ENCODE measurements around the gene NIPBL. TPM values are rescaled to one million over a fixed set of nuclear protein-coding genes. Genes with fewer than 3 reads are reported as not detected.

Gene NIPBL
- total and polyA plus RNA-seq, 10 of the 15 experiments (the other 5 are each of a cell fraction or from before 2014, with no cell fraction given) = 10.4 to 50.4 (median 20.2) TPM

DNA sequence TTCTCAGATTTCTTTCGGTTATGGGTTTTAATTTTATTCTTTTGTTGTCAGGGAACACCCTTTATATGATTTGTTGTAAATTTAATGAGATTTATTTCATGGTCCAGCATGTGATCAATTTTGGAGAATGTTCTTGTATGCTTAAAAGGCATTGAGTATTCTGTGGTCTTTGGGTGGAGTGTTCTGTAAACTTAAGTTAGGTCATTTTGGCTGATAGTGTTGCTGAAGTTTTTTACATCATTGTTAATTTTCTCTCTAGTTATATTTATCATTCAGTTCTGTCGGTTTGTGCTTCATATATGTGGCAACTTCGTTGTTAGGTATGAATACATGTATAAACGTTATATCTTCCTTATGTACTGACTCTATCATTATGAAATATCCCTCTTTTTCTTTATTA, 55.5 kb downstream of the NIPBL start:
- in situ Hi-C loops (cut with MboI) (no loop called here), intact Hi-C loops (cut with micrococcal nuclease; ENCODE audit: unreplicated experiment) (no loop called here)
- no peak for ATAC-seq
- SMC1A ChIA-PET (ENCODE audit: uncharacterized antibody, unreplicated experiment) = no interaction called here
- POLR2A ChIA-PET = no interaction called here
- no peak for FAIRE-seq
- WGBS (ENCODE audit: insufficient coverage, insufficient replicate concordance, low lambda C conversion rate, missing lambda C conversion rate) = 72% methylated on average over 4 of the region's 4 CpGs
- DNase-seq (ENCODE audit: low read depth, low spot score) = no peak
- Histone ChIP-seq H3K27ac (ENCODE audit: control insufficient read depth, insufficient read depth) (no peak overlapping the region), H3K79me2 (ENCODE audit: control insufficient read depth, insufficient read depth, low read length) (peaks cover 82% of the 10 kb centered on the region), H3K36me3 (ENCODE audit: control insufficient read depth in 2 of 2, insufficient read depth in 2 of 2, low read length in 1 of 2) (no peaks in the 10 kb centered on the region), H3K4me3 (no peak overlapping the region), H4K20me1 (ENCODE audit: control insufficient read depth, insufficient read depth) (no peaks in the 10 kb centered on the region), H3K9me3 (replicated peaks; ENCODE audit: control insufficient read depth, insufficient read depth, low read length) (no peaks in the 10 kb centered on the region; the same call in 1 of the 3 replicates), H3K27me3 (replicated peaks in 1 of 2; ENCODE audit: control insufficient read depth in 2 of 2, insufficient read depth in 2 of 2, low read length in 1 of 2) (no peaks in the 10 kb centered on the region), H3K4me2 (ENCODE audit: control insufficient read depth, insufficient read depth) (no peak overlapping the region), H3K4me1 (ENCODE audit: control insufficient read depth, insufficient read depth, low read length) (no peaks in the 10 kb centered on the region), H2AFZ (ENCODE audit: control insufficient read depth, low read depth, low read length) (no peak overlapping the region), H3K9ac (ENCODE audit: control insufficient read depth, insufficient read depth, low read length) (no peak overlapping the region)
- RAD21 ChIA-PET (ENCODE audit: unreplicated experiment) = no interaction called here
- CTCF ChIA-PET = interaction anchor here (0.6 to 0.7 kb wide), 2 partner anchors 72 to 943 kb away, joined by 3 to 4 read pairs; no protein-coding TSS in a partner anchor
- TF ChIP-seq ZNF24 (IDR thresholded peaks at IDR 0.05) = no peak
- TF ChIP-seq PKNOX1 (IDR thresholded peaks at IDR 0.05) = no peak
- TF ChIP-seq, protein P1, sequence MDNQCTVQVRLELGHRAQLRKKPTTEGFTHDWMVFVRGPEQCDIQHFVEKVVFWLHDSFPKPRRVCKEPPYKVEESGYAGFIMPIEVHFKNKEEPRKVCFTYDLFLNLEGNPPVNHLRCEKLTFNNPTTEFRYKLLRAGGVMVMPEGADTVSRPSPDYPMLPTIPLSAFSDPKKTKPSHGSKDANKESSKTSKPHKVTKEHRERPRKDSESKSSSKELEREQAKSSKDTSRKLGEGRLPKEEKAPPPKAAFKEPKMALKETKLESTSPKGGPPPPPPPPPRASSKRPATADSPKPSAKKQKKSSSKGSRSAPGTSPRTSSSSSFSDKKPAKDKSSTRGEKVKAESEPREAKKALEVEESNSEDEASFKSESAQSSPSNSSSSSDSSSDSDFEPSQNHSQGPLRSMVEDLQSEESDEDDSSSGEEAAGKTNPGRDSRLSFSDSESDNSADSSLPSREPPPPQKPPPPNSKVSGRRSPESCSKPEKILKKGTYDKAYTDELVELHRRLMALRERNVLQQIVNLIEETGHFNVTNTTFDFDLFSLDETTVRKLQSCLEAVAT (IDR thresholded peaks at IDR 0.05) = no peak
- no peak for TF ChIP-seq LARP7 (IDR thresholded peaks at IDR 0.05)
- no peak for TF ChIP-seq KLF5 (IDR thresholded peaks at IDR 0.05; ENCODE audit: partially characterized antibody)
- TF ChIP-seq CREB1 (IDR thresholded peaks at IDR 0.05; ENCODE audit: low read depth) = no peak
- no peak for TF ChIP-seq NFYB (IDR thresholded peaks at IDR 0.05; ENCODE audit: insufficient read depth, low read depth, low read length)
- TF ChIP-seq HCFC1 (IDR thresholded peaks at IDR 0.05; ENCODE audit: low read length) = no peak
- no peak for TF ChIP-seq ASH2L (IDR thresholded peaks at IDR 0.05; ENCODE audit: borderline replicate concordance, low read depth)
- TF ChIP-seq FOXK2 (IDR thresholded peaks at IDR 0.05) = no peak
- TF ChIP-seq ESRRA (IDR thresholded peaks at IDR 0.05; ENCODE audit: low read length) = no peak
- TF ChIP-seq BCLAF1 (IDR thresholded peaks at IDR 0.05) = no peak
- TF ChIP-seq IRF4 (IDR thresholded peaks at IDR 0.05; ENCODE audit: low read depth, low read length) = no peak
- TF ChIP-seq RBBP5 (conservative IDR thresholded peaks at IDR 0.05) = no peak
- no TSS peak for BruUV-seq (replicated peaks)
